Neural cell (in vitro differentiated cells): ENCODE results near the gene POLN.

Experiments
- CTCF ChIP-seq: fragments of 450-650 bp; IDR thresholded peaks from 2 replicates; pipeline ENCODE4 v1.5.1; 2014; ENCODE audit warnings: antibody characterized with exemption, mild to moderate bottlenecking, moderate library complexity; ENCODE audit not compliant: poor library complexity, severe bottlenecking
- EZH2 ChIP-seq: fragments of 200-600, 300-800 bp; shearing (Covaris generic), sonication (generic); IDR thresholded peaks from 2 replicates; pipeline ENCODE4 v1.6.1; 2014; ENCODE audit warnings: antibody characterized with exemption, low read length, borderline replicate concordance, mild to moderate bottlenecking; ENCODE audit not compliant: insufficient read depth, poor library complexity, severe bottlenecking
- POLR2AphosphoS5 ChIP-seq: IDR thresholded peaks from 2 replicates; pipeline ENCODE4 v1.6.1; 2012
- REST ChIP-seq: IDR thresholded peaks from 2 replicates; pipeline ENCODE4 v1.6.1; 2012; ENCODE audit warnings: borderline replicate concordance
- SMC3 ChIP-seq: fragments of 450-650 bp; conservative IDR thresholded peaks from 2 replicates; pipeline ENCODE4 v1.6.1; 2014; ENCODE audit warnings: antibody characterized with exemption, mild to moderate bottlenecking, moderate library complexity; ENCODE audit not compliant: poor library complexity
- TAF1 ChIP-seq: IDR thresholded peaks from 2 replicates; pipeline ENCODE4 v1.6.1; 2012; ENCODE audit warnings: low read depth

- TF ChIP-seq CTCF (no peak), EZH2 (no peak), TAF1 (no peak), REST (no peak), POLR2AphosphoS5 (no peak), SMC3 (no peak)
Measured at GRCh38 chr4:2138846-2139500, 102.9 kb downstream of the POLN start.
